DND-41 (cell line): ENCODE data around the gene GARNL3.

Experiments used
- ATAC-seq: fragments of 200-7000 bp; cut with Tn5 transposase; 3 replicates; pipeline ENCODE4 v1.9.1; 2021; ENCODE audit warnings: low read depth; ENCODE audit not compliant: insufficient read depth
- DNase-seq: peaks from one replicate; pipeline ENCODE4 v3.0.0-alpha.2; 2020
- H2AFZ ChIP-seq: 2 replicates; pipeline ENCODE4 v1.6.0; 2012; ENCODE audit warnings: low read depth, low read length
- H3K27ac ChIP-seq: 2 replicates; pipeline ENCODE4 v1.5.1; 2012; ENCODE audit warnings: low read length, inconsistent platforms
- H3K27me3 ChIP-seq: fragments of 200-600 bp; sonication (generic); 2 replicates; pipeline ENCODE4 v1.6.0; 2012; ENCODE audit warnings: low read length, mild to moderate bottlenecking, inconsistent platforms; ENCODE audit not compliant: insufficient read depth, poor library complexity
- H3K36me3 ChIP-seq: 2 replicates; pipeline ENCODE4 v1.5.1; 2012; ENCODE audit warnings: low read length, inconsistent platforms; ENCODE audit not compliant: insufficient read depth
- H3K4me1 ChIP-seq: 2 replicates; pipeline ENCODE4 v1.5.1; 2012; ENCODE audit warnings: mild to moderate bottlenecking, low read length; ENCODE audit not compliant: insufficient read depth
- H3K4me2 ChIP-seq: 2 replicates; pipeline ENCODE4 v1.6.0; 2012; ENCODE audit warnings: mild to moderate bottlenecking, moderate library complexity, low read length, inconsistent platforms; ENCODE audit not compliant: insufficient read depth
- H3K4me3 ChIP-seq, 2 experiments: fragments of 200-600 bp in 1 of 2; shearing (Covaris generic) in 1 of 2; 2 replicates each; pipeline ENCODE4 v1.5.1; 2012 to 2016; ENCODE audit warnings: inconsistent platforms in 2 of 2, low read length in 2 of 2, mild to moderate bottlenecking in 2 of 2, low read depth in 1 of 2, moderate library complexity in 1 of 2
- H3K79me2 ChIP-seq: 2 replicates; pipeline ENCODE4 v1.6.0; 2012; ENCODE audit warnings: low read length, inconsistent platforms; ENCODE audit not compliant: insufficient read depth
- H3K9ac ChIP-seq: 2 replicates; pipeline ENCODE4 v1.6.0; 2012; ENCODE audit warnings: low read depth, mild to moderate bottlenecking, inconsistent platforms, low read length, moderate library complexity
- H3K9me3 ChIP-seq: 2 replicates; pipeline ENCODE4 v1.5.1; 2012; ENCODE audit warnings: low read length, moderate library complexity, mild to moderate bottlenecking, inconsistent platforms; ENCODE audit not compliant: insufficient read depth, severe bottlenecking
- H4K20me1 ChIP-seq: 2 replicates; pipeline ENCODE4 v1.6.0; 2012; ENCODE audit warnings: low read length; ENCODE audit not compliant: insufficient read depth
- CTCF ChIP-seq: IDR thresholded peaks from 2 replicates; pipeline ENCODE4 v1.5.1; 2012; ENCODE audit warnings: borderline replicate concordance, low read length, moderate library complexity, mild to moderate bottlenecking; ENCODE audit not compliant: poor library complexity, severe bottlenecking; ENCODE audit errors: extremely low read depth
- EZH2 ChIP-seq: IDR thresholded peaks from 3 replicates; pipeline ENCODE4 v1.6.1; 2012; ENCODE audit warnings: borderline replicate concordance, low read depth, mild to moderate bottlenecking, moderate library complexity, low read length, inconsistent platforms; ENCODE audit not compliant: severe bottlenecking

The GARNL3 gene

GRCh38 chr9:127370147-127370579, 105.6 kb downstream of the GARNL3 start:
- ATAC-seq (no peak), DNase-seq (no peak)
- Histone ChIP-seq H3K9ac (no peak overlapping the region), H3K36me3 (no peaks in the 10 kb centered on the region), H3K79me2 (no peaks in the 10 kb centered on the region), H3K27me3 (peaks cover 56% of the 10 kb centered on the region), H4K20me1 (peaks cover 33% of the 10 kb centered on the region), H2AFZ (no peak overlapping the region), H3K9me3 (no peaks in the 10 kb centered on the region), H3K4me2 (no peak overlapping the region), H3K27ac (no peak overlapping the region), H3K4me3 (no peak overlapping the region), H3K4me1 (no peaks in the 10 kb centered on the region)
- TF ChIP-seq EZH2: no peak
- TF ChIP-seq CTCF: no peak

- no peak overlapping the region for H3K4me2 ChIP-seq
- DNase-seq (no peak), ATAC-seq (no peak)
- TF ChIP-seq EZH2 (no peak), CTCF (no peak)
- peaks cover 55% of the 10 kb centered on the region for H3K27me3 ChIP-seq
- H3K79me2 ChIP-seq: no peaks in the 10 kb centered on the region
- H3K27ac ChIP-seq: no peak overlapping the region
- H3K9ac ChIP-seq: no peak overlapping the region
- no peaks in the 10 kb centered on the region for H3K4me1 ChIP-seq
- peaks cover 28% of the 10 kb centered on the region for H4K20me1 ChIP-seq
- H3K4me3 ChIP-seq: no peak overlapping the region
- H3K36me3 ChIP-seq: no peaks in the 10 kb centered on the region
- no peaks in the 10 kb centered on the region for H3K9me3 ChIP-seq
- H2AFZ ChIP-seq: no peak overlapping the region
These were observed 106.4 kb downstream of the GARNL3 start for GRCh38 chr9:127370672-127371648.

- Histone ChIP-seq H4K20me1 (peaks cover 26% of the 10 kb centered on the region), H3K4me2 (no peak overlapping the region), H3K36me3 (no peaks in the 10 kb centered on the region), H3K9ac (no peak overlapping the region), H3K4me3 (no peak overlapping the region), H3K79me2 (no peaks in the 10 kb centered on the region), H3K27ac (no peak overlapping the region), H3K4me1 (no peaks in the 10 kb centered on the region), H2AFZ (no peak overlapping the region), H3K27me3 (peaks cover 46% of the 10 kb centered on the region), H3K9me3 (peaks cover 9% of the 10 kb centered on the region)
- TF ChIP-seq EZH2 (no peak), CTCF (no peak)
- DNase-seq: no peak
- no peak for ATAC-seq
These were observed 115.9 kb downstream of the GARNL3 start for GRCh38 chr9:127380479-127380878.

- H3K27me3 ChIP-seq: peaks cover 54% of the 10 kb centered on the region
- H3K27ac ChIP-seq: no peak overlapping the region
- H3K4me2 ChIP-seq: no peak overlapping the region
- DNase-seq (no peak), ATAC-seq (no peak)
- no peak for TF ChIP-seq CTCF
- no peak for TF ChIP-seq EZH2
- no peak overlapping the region for H3K4me3 ChIP-seq
- no peak overlapping the region for H3K9ac ChIP-seq
- no peaks in the 10 kb centered on the region for H3K36me3 ChIP-seq
- H3K79me2 ChIP-seq: no peaks in the 10 kb centered on the region
- peaks cover 9% of the 10 kb centered on the region for H3K9me3 ChIP-seq
- no peaks in the 10 kb centered on the region for H3K4me1 ChIP-seq
- peaks cover 39% of the 10 kb centered on the region for H4K20me1 ChIP-seq
- no peak overlapping the region for H2AFZ ChIP-seq
These were observed 118.0 kb downstream of the GARNL3 start for GRCh38 chr9:127382541-127382940.
